CD4-positive, alpha-beta memory T cell (primary cell): ENCODE results near the gene SMPDL3A. TPM values are rescaled to one million over a fixed set of nuclear protein-coding genes. Genes with fewer than 3 reads are reported as not detected.

Experiments
- CTCF ChIA-PET: fragments of 350-600 bp; sonication (Branson Sonifier 250); formaldehyde crosslinking; loops from one replicate; lab custom pipeline; 2021; ENCODE audit warnings: inconsistent platforms; ENCODE audit not compliant: partially characterized antibody; lab: Charles Lee
- POLR2A ChIA-PET: fragments of 350-600 bp; sonication (Branson Sonifier 250); formaldehyde crosslinking; loops from one replicate; lab custom pipeline; 2021; ENCODE audit not compliant: partially characterized antibody; lab: Charles Lee
- DNase-seq, 5 donors: peaks; one replicate each; pipeline versions ENCODE4 v3.0.0 to v3.0.0-alpha.2; 2020 to 2022; ENCODE audit warnings: mixed read lengths in 1 of 5
- H3K27ac ChIP-seq: one replicate; pipeline ENCODE4 v1.7.0; 2013; ENCODE audit warnings: low read depth, low read length
- H3K27me3 ChIP-seq: 2 replicates; pipeline ENCODE4 v1.7.0; 2013; ENCODE audit warnings: mild to moderate bottlenecking, low read length, moderate library complexity; ENCODE audit not compliant: insufficient read depth
- H3K36me3 ChIP-seq: 2 replicates; pipeline ENCODE4 v1.7.0; 2013; ENCODE audit warnings: mild to moderate bottlenecking, low read length, moderate library complexity; ENCODE audit not compliant: insufficient read depth
- H3K4me1 ChIP-seq: 2 replicates; pipeline ENCODE4 v1.7.0; 2013; ENCODE audit warnings: mild to moderate bottlenecking, low read length, moderate library complexity; ENCODE audit not compliant: insufficient read depth
- H3K4me3 ChIP-seq, 2 donors: one replicate each; pipeline ENCODE4 v1.7.0; 2013; ENCODE audit warnings: low read length in 2 of 2, mild to moderate bottlenecking in 1 of 2
- H3K9me3 ChIP-seq, 2 donors: one replicate each; pipeline ENCODE4 v1.7.0; 2013; ENCODE audit warnings: low read length in 2 of 2, control low read depth in 1 of 2; ENCODE audit not compliant: control insufficient read depth in 1 of 2
- H3K27ac Mint-ChIP-seq, 7 donors: one replicate each; pipeline ENCODE4 v1.8.0; 2020 to 2021; ENCODE audit warnings: mixed read lengths in 7 of 7, mild to moderate bottlenecking in 6 of 7, inconsistent platforms in 3 of 7, moderate library complexity in 3 of 7
- H3K27me3 Mint-ChIP-seq, 2 donors: one replicate each; pipeline ENCODE4 v1.8.0; 2020 to 2021; ENCODE audit warnings: mixed read lengths in 2 of 2
- H3K36me3 Mint-ChIP-seq, 2 donors: one replicate each; pipeline ENCODE4 v1.8.0; 2020 to 2021; ENCODE audit warnings: mixed read lengths in 2 of 2, inconsistent platforms in 1 of 2, mild to moderate bottlenecking in 1 of 2
- H3K4me1 Mint-ChIP-seq, 4 donors: one replicate each; pipeline ENCODE4 v1.8.0; 2020 to 2021; ENCODE audit warnings: mixed read lengths in 4 of 4, mild to moderate bottlenecking in 1 of 4
- H3K4me3 Mint-ChIP-seq, 8 donors: one replicate each; pipeline ENCODE4 v1.8.0; 2020 to 2021; ENCODE audit warnings: mixed read lengths in 8 of 8, mild to moderate bottlenecking in 7 of 8, moderate library complexity in 6 of 8, inconsistent platforms in 3 of 8
- H3K9me3 Mint-ChIP-seq, 8 donors: one replicate each; pipeline ENCODE4 v1.8.0; 2020 to 2021; ENCODE audit warnings: mixed read lengths in 8 of 8, mild to moderate bottlenecking in 5 of 8, inconsistent platforms in 3 of 8, moderate library complexity in 1 of 8
- intact Hi-C: fragments of 100-400 bp; cut with micrococcal nuclease; formaldehyde crosslinking; loops from one replicate; pipeline ENCODE4 v1.15.1; 2023
- polyA plus RNA-seq, 2 donors: library from polyadenylated mRNA; unstranded; fragments of 300-500 nt; fragmentation: Illumina TruSeq; gene quantifications; one replicate each; pipeline ENCODE4 v1.2.3, GENCODE V29; 2021
- total RNA-seq, 2 experiments: library from RNA; stranded (reverse); gene quantifications; one replicate each; pipeline ENCODE4 v1.2.3, GENCODE V29; 2021

The SMPDL3A gene
- total and polyA plus RNA-seq, 4 experiments from 2014 or later, result not detected

- H3K27ac Mint-ChIP-seq, result no peak overlapping the region
- Histone ChIP-seq H3K4me1 (no peaks in the 10 kb centered on the region), H3K27ac (no peak overlapping the region), H3K27me3 (no peaks in the 10 kb centered on the region), H3K36me3 (no peaks in the 10 kb centered on the region), H3K9me3 (no peaks in the 10 kb centered on the region), H3K4me3 (no peak overlapping the region)
- no peak for DNase-seq
- H3K9me3 Mint-ChIP-seq, result no peaks in the 10 kb centered on the region
- H3K36me3 Mint-ChIP-seq, result no peaks in the 10 kb centered on the region
- H3K27me3 Mint-ChIP-seq, result no peaks in the 10 kb centered on the region
- H3K4me1 Mint-ChIP-seq, result no peaks in the 10 kb centered on the region
- ChIA-PET CTCF (no interaction called here), POLR2A (no interaction called here)
- intact Hi-C loops, result no loop called here
- no peak overlapping the region for H3K4me3 Mint-ChIP-seq
Observed at GRCh38 chr6:122817766-122818165, 28.7 kb downstream of the SMPDL3A start.

GRCh38 chr6:122818866-122819265 lies 29.8 kb downstream of the SMPDL3A start:
- intact Hi-C loops, result no loop called here

GRCh38 chr6:122821095-122821494 lies 32.0 kb downstream of the SMPDL3A start:
- no peak for DNase-seq
- no peaks in the 10 kb centered on the region for H3K27me3 ChIP-seq
- Mint-ChIP-seq H3K27ac (no peak overlapping the region), H3K4me3 (no peak overlapping the region), H3K9me3 (no peaks in the 10 kb centered on the region), H3K27me3 (no peaks in the 10 kb centered on the region), H3K36me3 (no peaks in the 10 kb centered on the region), H3K4me1 (no peaks in the 10 kb centered on the region)
- intact Hi-C loops, result no loop called here
- CTCF ChIA-PET, result no interaction called here
- H3K36me3 ChIP-seq, result no peaks in the 10 kb centered on the region
- no peaks in the 10 kb centered on the region for H3K9me3 ChIP-seq
- no peak overlapping the region for H3K27ac ChIP-seq
- no peak overlapping the region for H3K4me3 ChIP-seq
- H3K4me1 ChIP-seq, result no peaks in the 10 kb centered on the region
- POLR2A ChIA-PET, result no interaction called here

More at GRCh38 chr6:122818866-122819265, 29.8 kb downstream of the SMPDL3A start:
- Histone ChIP-seq H3K4me3 (no peak overlapping the region), H3K4me1 (no peaks in the 10 kb centered on the region), H3K9me3 (no peaks in the 10 kb centered on the region), H3K27ac (no peak overlapping the region), H3K36me3 (no peaks in the 10 kb centered on the region), H3K27me3 (no peaks in the 10 kb centered on the region)
- CTCF ChIA-PET, result no interaction called here
- POLR2A ChIA-PET, result no interaction called here
- no peak overlapping the region for H3K27ac Mint-ChIP-seq
- DNase-seq, result no peak
- no peak overlapping the region for H3K4me3 Mint-ChIP-seq
- no peaks in the 10 kb centered on the region for H3K4me1 Mint-ChIP-seq
- H3K9me3 Mint-ChIP-seq, result no peaks in the 10 kb centered on the region
- no peaks in the 10 kb centered on the region for H3K36me3 Mint-ChIP-seq
- H3K27me3 Mint-ChIP-seq, result no peaks in the 10 kb centered on the region

- intact Hi-C loops, result no loop called here
- CTCF ChIA-PET, result no interaction called here
- no peak overlapping the region for H3K4me3 Mint-ChIP-seq
- no peaks in the 10 kb centered on the region for H3K36me3 Mint-ChIP-seq
- no peaks in the 10 kb centered on the region for H3K36me3 ChIP-seq
- H3K4me1 ChIP-seq, result no peaks in the 10 kb centered on the region
- H3K4me1 Mint-ChIP-seq, result no peaks in the 10 kb centered on the region
- no peak overlapping the region for H3K27ac ChIP-seq
- H3K27me3 ChIP-seq, result no peaks in the 10 kb centered on the region
- peaks cover 2% of the 10 kb centered on the region in 2 donors for H3K27me3 Mint-ChIP-seq
- H3K9me3 ChIP-seq, result no peaks in the 10 kb centered on the region
- no peak overlapping the region for H3K4me3 ChIP-seq
- no peak overlapping the region for H3K27ac Mint-ChIP-seq
- no peaks in the 10 kb centered on the region for H3K9me3 Mint-ChIP-seq
- DNase-seq, result no peak
- POLR2A ChIA-PET, result no interaction called here
Observed at GRCh38 chr6:122825163-122825562, 36.1 kb downstream of the SMPDL3A start.

GRCh38 chr6:122829456-122829855 lies 40.4 kb downstream of the SMPDL3A start:
- ChIA-PET POLR2A (no interaction called here), CTCF (interaction anchor here (1.3 kb wide), 1 partner anchor 10 kb away, joined by 5 read pairs; no protein-coding TSS in a partner anchor)
- no peak for DNase-seq
- no peaks in the 10 kb centered on the region for H3K9me3 Mint-ChIP-seq
- no peaks in the 10 kb centered on the region for H3K27me3 ChIP-seq
- H3K9me3 ChIP-seq, result no peaks in the 10 kb centered on the region
- no peaks in the 10 kb centered on the region for H3K36me3 ChIP-seq
- no peaks in the 10 kb centered on the region for H3K4me1 Mint-ChIP-seq
- H3K36me3 Mint-ChIP-seq, result no peaks in the 10 kb centered on the region
- no peaks in the 10 kb centered on the region for H3K4me1 ChIP-seq
- H3K4me3 ChIP-seq, result no peak overlapping the region
- intact Hi-C loops, result no loop called here
- H3K27me3 Mint-ChIP-seq, result peaks cover 2% of the 10 kb centered on the region in 2 donors
- no peak overlapping the region for H3K4me3 Mint-ChIP-seq
- H3K27ac ChIP-seq, result no peak overlapping the region
- no peak overlapping the region for H3K27ac Mint-ChIP-seq

- intact Hi-C loops, result no loop called here
- peaks cover 2% of the 10 kb centered on the region in 2 donors for H3K27me3 Mint-ChIP-seq
- no peaks in the 10 kb centered on the region for H3K9me3 ChIP-seq
- no peaks in the 10 kb centered on the region for H3K27me3 ChIP-seq
- no peaks in the 10 kb centered on the region for H3K9me3 Mint-ChIP-seq
- H3K4me3 Mint-ChIP-seq, result no peak overlapping the region
- no peaks in the 10 kb centered on the region for H3K4me1 ChIP-seq
- H3K4me1 Mint-ChIP-seq, result no peaks in the 10 kb centered on the region
- ChIA-PET POLR2A (no interaction called here), CTCF (no interaction called here)
- H3K4me3 ChIP-seq, result no peak overlapping the region
- H3K27ac ChIP-seq, result no peak overlapping the region
- DNase-seq, result no peak
- H3K27ac Mint-ChIP-seq, result no peak overlapping the region
- no peaks in the 10 kb centered on the region for H3K36me3 Mint-ChIP-seq
- H3K36me3 ChIP-seq, result no peaks in the 10 kb centered on the region
Observed at GRCh38 chr6:122831511-122831910, 42.5 kb downstream of the SMPDL3A start.

- Mint-ChIP-seq H3K4me3 (no peak overlapping the region), H3K9me3 (no peaks in the 10 kb centered on the region), H3K36me3 (no peaks in the 10 kb centered on the region), H3K27me3 (peaks cover 2% of the 10 kb centered on the region in 2 donors), H3K27ac (peak overlapping the region in 1 of 7 donors; percentile 7), H3K4me1 (no peaks in the 10 kb centered on the region)
- ChIA-PET POLR2A (no interaction called here), CTCF (no interaction called here)
- intact Hi-C loops, result no loop called here
- Histone ChIP-seq H3K27ac (no peak overlapping the region), H3K4me1 (no peaks in the 10 kb centered on the region), H3K27me3 (no peaks in the 10 kb centered on the region), H3K9me3 (no peaks in the 10 kb centered on the region), H3K36me3 (no peaks in the 10 kb centered on the region), H3K4me3 (no peak overlapping the region)
- no peak for DNase-seq
Observed at GRCh38 chr6:122832459-122832858, 43.4 kb downstream of the SMPDL3A start.

GRCh38 chr6:122833021-122833491 lies 44.0 kb downstream of the SMPDL3A start:
- H3K36me3 Mint-ChIP-seq, result no peaks in the 10 kb centered on the region
- H3K4me1 Mint-ChIP-seq, result no peaks in the 10 kb centered on the region
- no peaks in the 10 kb centered on the region for H3K9me3 ChIP-seq
- H3K4me3 ChIP-seq, result no peak overlapping the region
- no peak overlapping the region for H3K27ac ChIP-seq
- ChIA-PET POLR2A (no interaction called here), CTCF (no interaction called here)
- no peaks in the 10 kb centered on the region for H3K4me1 ChIP-seq
- no peak for DNase-seq
- H3K27me3 Mint-ChIP-seq, result peaks cover 2 to 3% of the 10 kb centered on the region in 2 donors
- H3K4me3 Mint-ChIP-seq, result no peak overlapping the region
- intact Hi-C loops, result no loop called here
- no peak overlapping the region for H3K27ac Mint-ChIP-seq
- no peaks in the 10 kb centered on the region for H3K27me3 ChIP-seq
- no peaks in the 10 kb centered on the region for H3K36me3 ChIP-seq
- no peaks in the 10 kb centered on the region for H3K9me3 Mint-ChIP-seq
